ENCODE results near the gene TMBIM1.

The TMBIM1 gene

DNA sequence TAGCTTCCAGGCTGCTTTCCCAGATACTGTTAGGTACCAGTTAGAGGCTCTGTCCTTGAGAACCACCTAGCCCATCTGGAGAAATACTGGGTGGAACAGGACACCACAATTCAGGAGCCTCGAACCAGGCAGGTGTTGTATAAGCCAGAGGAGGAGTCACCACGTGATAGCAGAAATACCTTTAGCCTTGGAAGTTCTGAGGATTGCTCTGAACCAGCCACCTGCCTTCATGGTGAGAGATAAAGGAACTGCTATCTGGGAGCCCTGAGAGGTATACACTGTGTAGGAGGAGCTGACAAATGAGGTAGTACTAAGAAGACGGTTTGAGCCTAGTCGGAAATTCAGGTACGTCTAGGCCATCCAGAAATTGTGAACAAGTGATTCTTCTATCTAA lies 39.1 kb downstream of the TMBIM1 start:
- DNase-seq = no peak

GRCh38 chr2:218252509-218253231 lies 39.6 kb downstream of the TMBIM1 start:
- no peak for DNase-seq

GRCh38 chr2:218249691-218250090 lies 42.6 kb downstream of the TMBIM1 start:
- no peak for DNase-seq

- no peak for DNase-seq
These were observed 47.1 kb downstream of the TMBIM1 start for GRCh38 chr2:218245214-218245613.

- DNase-seq = no peak
These were observed 47.6 kb downstream of the TMBIM1 start for GRCh38 chr2:218244665-218245064.

GRCh38 chr2:218244204-218244603 lies 48.1 kb downstream of the TMBIM1 start:
- no peak for DNase-seq

- DNase-seq = no peak
These were observed 53.4 kb downstream of the TMBIM1 start for GRCh38 chr2:218238887-218239286.

DNA sequence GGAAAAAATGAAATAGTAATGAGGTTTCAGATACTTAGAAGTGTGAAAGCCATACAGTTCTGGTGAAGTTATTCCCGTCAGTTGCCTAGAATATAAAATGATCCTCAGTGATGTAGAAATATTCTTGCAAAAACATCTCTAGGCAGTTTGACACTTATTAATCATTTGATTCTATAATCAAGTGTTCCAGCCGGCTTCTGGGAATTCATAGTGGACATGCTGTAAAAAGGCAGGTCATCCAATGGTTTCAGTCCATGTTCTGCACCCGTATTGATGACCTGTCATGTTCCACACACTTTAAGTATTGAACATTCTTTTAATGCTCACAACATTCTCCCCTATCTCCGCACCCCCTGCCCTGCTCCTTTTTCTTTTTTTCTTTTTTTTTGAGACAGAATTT lies 55.5 kb downstream of the TMBIM1 start:
- DNase-seq = no peak

DNA sequence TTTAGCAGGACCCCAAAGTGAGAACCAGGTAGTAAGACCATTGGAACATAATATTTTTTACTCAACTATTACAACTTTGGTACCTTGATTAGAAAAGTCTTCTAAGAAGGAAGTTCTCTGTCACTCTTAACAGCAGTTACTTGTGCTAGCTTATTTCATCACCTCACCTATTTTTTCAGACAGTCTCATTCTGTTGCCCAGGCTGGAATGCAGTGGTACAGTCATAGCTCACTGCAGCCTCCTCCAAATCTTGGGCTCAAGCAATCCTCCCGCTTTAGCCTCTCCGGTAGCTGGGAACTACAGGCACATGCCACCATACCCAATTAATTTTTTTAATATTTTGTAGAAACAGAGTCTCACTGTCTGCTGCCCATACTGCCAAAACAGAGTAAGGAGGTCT lies 57.3 kb downstream of the TMBIM1 start:
- DNase-seq = no peak

- DNase-seq = no peak
These were observed 57.8 kb downstream of the TMBIM1 start for GRCh38 chr2:218234521-218234920.

DNA sequence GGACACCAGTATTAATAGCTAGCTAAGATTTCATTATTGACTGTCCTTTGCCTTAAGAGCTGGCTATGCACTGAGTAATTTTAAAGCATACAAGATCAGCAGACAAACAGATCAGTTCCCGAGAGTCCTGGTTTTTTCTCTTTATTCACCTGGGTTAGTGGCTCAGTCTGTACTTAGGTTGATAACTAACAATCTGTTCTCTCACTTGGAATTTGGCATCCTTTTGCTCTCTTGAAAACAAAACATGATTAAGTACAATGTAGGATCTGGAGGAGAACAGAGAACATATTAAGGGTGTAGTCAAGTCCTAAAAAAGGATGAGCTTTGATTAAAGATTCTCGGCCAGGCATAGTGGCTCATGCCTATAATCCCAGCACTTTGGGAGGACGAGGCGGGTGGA lies 58.8 kb downstream of the TMBIM1 start:
- no peak for DNase-seq

- peak; percentile 72 for DNase-seq
These were observed 61.4 kb downstream of the TMBIM1 start for GRCh38 chr2:218230882-218231281.

- peak; percentile 48 for DNase-seq
These were observed 62.5 kb downstream of the TMBIM1 start for GRCh38 chr2:218229851-218230250.

- DNase-seq = peak; percentile 87
These were observed 63.1 kb downstream of the TMBIM1 start for GRCh38 chr2:218229239-218229638.

DNA sequence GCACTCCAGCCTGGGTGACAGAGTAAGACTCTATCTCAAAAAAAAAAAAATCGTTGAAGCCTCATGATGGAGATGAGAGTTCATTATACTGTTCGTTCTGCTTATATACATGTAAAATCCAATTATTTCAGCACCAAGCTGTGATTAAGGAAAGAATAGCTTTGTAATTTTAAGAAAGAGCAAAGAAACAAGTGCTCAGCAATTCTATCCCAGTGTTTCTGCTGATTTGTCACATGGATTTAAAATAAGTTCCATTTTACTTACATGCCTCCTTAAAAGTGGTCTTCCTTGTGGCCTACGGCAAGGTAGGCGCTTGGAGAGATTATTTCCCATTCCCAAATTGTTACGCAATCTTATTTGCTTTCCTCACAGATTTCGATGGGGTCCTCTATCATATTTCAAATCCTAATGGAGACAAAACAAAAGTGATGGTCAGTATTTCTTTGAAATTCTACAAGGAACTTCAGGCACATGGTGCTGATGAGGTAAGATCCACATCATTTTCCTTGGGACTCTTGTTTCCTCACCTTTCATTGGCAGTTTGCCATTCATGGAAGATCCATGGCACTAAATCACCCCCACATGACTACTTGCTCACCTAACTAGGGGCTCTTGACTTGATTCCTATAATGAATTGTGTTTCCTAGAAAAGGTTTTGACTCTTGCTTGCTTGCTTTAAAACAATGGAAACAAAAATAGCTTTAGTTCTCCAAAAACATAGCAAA lies 63.8 kb downstream of the TMBIM1 start:
- peak; percentile 25 for DNase-seq

- DNase-seq = no peak
These were observed 65.4 kb downstream of the TMBIM1 start for GRCh38 chr2:218226903-218227302.

Measured in activated CD4-positive, alpha-beta T cell treated with anti-CD3 and anti-CD28 coated beads, Interleukin-2, Interleukin-6, amounts not matched to agents 100 ng/mL and 50 ng/mL, durations not matched to agents 16 hours and 8 hours (primary cell).